SU-DHL-6 (cell line): ENCODE measurements around the gene VKORC1L1.

Experiments used
- CTCF ChIP-seq: fragments of 200-600 bp; sonication (generic); IDR thresholded peaks from one replicate; pipeline ENCODE4 v1.5.1; 2017; ENCODE audit warnings: antibody characterized with exemption, mild to moderate bottlenecking, low read length, moderate library complexity; ENCODE audit not compliant: insufficient read depth, poor library complexity, severe bottlenecking
- EZH2phosphoT487 ChIP-seq: fragments of 200-600 bp; sonication (generic), shearing (Covaris generic); conservative IDR thresholded peaks from 2 replicates; pipeline ENCODE4 v1.6.1; 2018; ENCODE audit warnings: mild to moderate bottlenecking, antibody characterized with exemption, low read length, moderate library complexity, mixed read lengths

GRCh38 chr7:65979583-65980477 lies 107.0 kb downstream of the VKORC1L1 start:
- TF ChIP-seq CTCF (no peak), EZH2phosphoT487 (no peak)
